Heart left ventricle (tissue), 16 donors: ENCODE results near the gene NEUROD2. TPM values are rescaled to one million over a fixed set of nuclear protein-coding genes. Genes with fewer than 3 reads are reported as not detected.
A peak's percentile ranks its signal among the peaks of the same experiment; 100 is the strongest.

Source experiments
- ATAC-seq, 4 donors: fragments of 200-7000 bp; cut with Tn5 transposase; one replicate each; pipeline ENCODE4 v1.9.1; 2020 to 2022; ENCODE audit warnings: moderate library complexity in 4 of 4, mild to moderate bottlenecking in 3 of 4, moderate number of reproducible peaks in 1 of 4
- DNase-seq, 5 donors: peaks; one replicate each; pipeline ENCODE4 v3.0.0-alpha.2; 2020
- H3K27ac ChIP-seq, 12 donors: fragments of 200-600 bp; sonication (generic) in 4 of 12; one replicate each; pipeline versions ENCODE4 v1.5.0 to v1.8.0; 2016 to 2022; ENCODE audit warnings: mild to moderate bottlenecking in 2 of 12
- H3K27me3 ChIP-seq, 9 donors: fragments of 200-600 bp; sonication (generic) in 2 of 9; one replicate each; pipeline versions ENCODE4 v1.5.1 to v1.8.0; 2016 to 2022; ENCODE audit warnings: mild to moderate bottlenecking in 3 of 9
- H3K36me3 ChIP-seq, 9 donors: fragments of 200-600 bp; sonication (generic) in 2 of 9; one replicate each; pipeline versions ENCODE4 v1.5.0 to v1.8.0; 2018 to 2022; ENCODE audit warnings: mild to moderate bottlenecking in 2 of 9
- H3K4me1 ChIP-seq, 12 donors: fragments of 200-600 bp; sonication (generic) in 4 of 12; one replicate each; pipeline versions ENCODE4 v1.5.0 to v1.8.0; 2016 to 2022; ENCODE audit warnings: mild to moderate bottlenecking in 3 of 12
- H3K4me3 ChIP-seq, 12 donors: fragments of 200-600 bp; sonication (generic) in 4 of 12; one replicate each; pipeline versions ENCODE4 v1.5.0 to v1.8.0; 2017 to 2022; ENCODE audit warnings: mild to moderate bottlenecking in 9 of 12, moderate library complexity in 4 of 12
- H3K9me3 ChIP-seq, 12 donors: fragments of 200-600 bp; sonication (generic) in 4 of 12; one replicate each; pipeline versions ENCODE4 v1.5.0 to v1.8.0; 2016 to 2022; ENCODE audit warnings: mild to moderate bottlenecking in 1 of 12
- POLR2A ChIP-seq, 2 donors: fragments of 450-650 bp; IDR thresholded peaks; one replicate each; pipeline ENCODE4 v1.6.1; 2017; ENCODE audit warnings: antibody characterized with exemption in 2 of 2, mild to moderate bottlenecking in 2 of 2, moderate library complexity in 2 of 2
- WGBS, 4 donors: extraction: QIAGEN DNeasy Blood & Tissue Kit in 2 of 4; methylation state at CpG; one replicate each; pipeline versions ENCODE4 v1.1.5 to v1.1.7; 2013 to 2018; 5-methylcytosine and 5-hydroxymethylcytosine counted together
- intact Hi-C, 10 donors: fragments of 100-400 bp; cut with DNase I; formaldehyde crosslinking; loops; one replicate each; pipeline versions ENCODE4 v1.11.1 to v1.14.2; 2022
- polyA plus RNA-seq, 2 donors: library from polyadenylated mRNA; stranded (reverse); fragments of 200-250 nt; gene quantifications; one replicate each; pipeline ENCODE4 v1.2.3, GENCODE V29; 2013
- total RNA-seq, 9 donors: library from RNA; depleted of rRNA in 2 of 9; stranded (reverse); fragments of >200 nt in 2 of 9; fragmentation: NEBNext Ultra II Directional in 3 of 9; extraction: Animal tissue kit (Norgen Biotek cat#: 25700) in 3 of 9; gene quantifications; one replicate each; pipeline versions ENCODE4 v1.1.0 to v1.2.4, GENCODE V29; 2016 to 2023
- TF ChIP-seq, protein P1 (sequence below), 12 donors: fragments of 200-600 bp; sonication (generic) in 4 of 12; IDR thresholded peaks; one replicate each; pipeline versions ENCODE4 v1.5.0 to v1.8.0; 2018 to 2022; ENCODE audit warnings: antibody characterized with exemption in 12 of 12, mild to moderate bottlenecking in 5 of 12
- donor health status: ischemic (EF 13 %, LVEDD 7.1; RV severe dilation, severe dysfunction).
- donor health status: healthy with polysubstance abuse.
- donor health status: DM: no; HTN: yes; CAD: no.
- donor health status: DM: no; HTN: no; CAD: no.
- donor health status: ischemic (EF 25% LVEDD 6.9; RV normal size, moderate dysfunction).
- donor health status: ischemic (EF 25% LVEDD 5.7; RV mildly dilated, moderate dysfunction).
- donor health status: healthy.
- donor health status: DM: yes; HTN: yes; CAD: no.
- donor health status: ischemic (EF 35%, LVEDD 5.7; RV mildly dilated, moderate dysfunction).
- donor health status: nonischemic (EF 11% LVEDD 7.7; RV severe dilation, severe dysfunction).
- donor health status: DM: yes; HTN: yes; CAD: no.
- donor health status: PGD.
- donor health status: ischemic (EF 29% LVEDD 5.4; RV normal size, mild dysfunction).
- donor health status: nonischemic (EF 23%, LVEDD 6.1; RV moderate dilation, normal function).

NEUROD2 gene
- total and polyA plus RNA-seq, 11 donors = not detected

DNA sequence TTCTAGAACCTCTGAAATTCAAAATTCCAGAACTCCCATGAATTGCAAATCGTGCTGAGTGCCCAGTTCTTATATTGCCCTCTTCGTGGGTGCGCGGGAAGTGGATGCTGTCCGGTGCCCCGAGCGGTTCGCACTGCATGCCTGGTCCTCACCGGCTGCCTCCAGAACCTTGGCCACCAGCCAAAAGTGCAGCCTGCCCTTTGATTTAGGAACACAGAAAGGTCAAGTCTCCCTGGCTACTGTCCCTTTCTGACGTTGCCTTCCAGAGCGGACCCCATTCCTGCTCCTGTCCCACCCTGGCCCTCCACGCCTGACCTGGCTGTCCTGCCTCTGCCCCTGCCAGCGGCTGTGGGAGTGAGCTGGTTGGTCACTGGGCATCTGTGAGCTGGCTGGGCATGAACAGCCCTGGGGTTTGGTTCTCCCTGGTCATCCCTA is 9.7 kb downstream of the NEUROD2 start:
- intact Hi-C loops = no loop called here
- ATAC-seq = peak in 1 of 4 donors; percentile 30
- peaks cover 57 to 100% (median 86%) of the 10 kb centered on the region in 9 donors for H3K27me3 ChIP-seq
- no peak overlapping the region for H3K4me3 ChIP-seq
- no peaks in the 10 kb centered on the region for H3K9me3 ChIP-seq
- DNase-seq = no peak
- TF ChIP-seq POLR2A (IDR thresholded peaks at IDR 0.05) = no peak
- TF ChIP-seq, protein P1, sequence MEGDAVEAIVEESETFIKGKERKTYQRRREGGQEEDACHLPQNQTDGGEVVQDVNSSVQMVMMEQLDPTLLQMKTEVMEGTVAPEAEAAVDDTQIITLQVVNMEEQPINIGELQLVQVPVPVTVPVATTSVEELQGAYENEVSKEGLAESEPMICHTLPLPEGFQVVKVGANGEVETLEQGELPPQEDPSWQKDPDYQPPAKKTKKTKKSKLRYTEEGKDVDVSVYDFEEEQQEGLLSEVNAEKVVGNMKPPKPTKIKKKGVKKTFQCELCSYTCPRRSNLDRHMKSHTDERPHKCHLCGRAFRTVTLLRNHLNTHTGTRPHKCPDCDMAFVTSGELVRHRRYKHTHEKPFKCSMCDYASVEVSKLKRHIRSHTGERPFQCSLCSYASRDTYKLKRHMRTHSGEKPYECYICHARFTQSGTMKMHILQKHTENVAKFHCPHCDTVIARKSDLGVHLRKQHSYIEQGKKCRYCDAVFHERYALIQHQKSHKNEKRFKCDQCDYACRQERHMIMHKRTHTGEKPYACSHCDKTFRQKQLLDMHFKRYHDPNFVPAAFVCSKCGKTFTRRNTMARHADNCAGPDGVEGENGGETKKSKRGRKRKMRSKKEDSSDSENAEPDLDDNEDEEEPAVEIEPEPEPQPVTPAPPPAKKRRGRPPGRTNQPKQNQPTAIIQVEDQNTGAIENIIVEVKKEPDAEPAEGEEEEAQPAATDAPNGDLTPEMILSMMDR (IDR thresholded peaks at IDR 0.05) = no peak
- WGBS, 4 donors = 5 to 6% (median 6%) methylated on average over 6 to 13 of the region's 13 CpGs
- H3K4me1 ChIP-seq = peaks cover 0 to 34% (median 17%) of the 10 kb centered on the region in 12 donors
- no peaks in the 10 kb centered on the region for H3K36me3 ChIP-seq
- no peak overlapping the region for H3K27ac ChIP-seq

DNA sequence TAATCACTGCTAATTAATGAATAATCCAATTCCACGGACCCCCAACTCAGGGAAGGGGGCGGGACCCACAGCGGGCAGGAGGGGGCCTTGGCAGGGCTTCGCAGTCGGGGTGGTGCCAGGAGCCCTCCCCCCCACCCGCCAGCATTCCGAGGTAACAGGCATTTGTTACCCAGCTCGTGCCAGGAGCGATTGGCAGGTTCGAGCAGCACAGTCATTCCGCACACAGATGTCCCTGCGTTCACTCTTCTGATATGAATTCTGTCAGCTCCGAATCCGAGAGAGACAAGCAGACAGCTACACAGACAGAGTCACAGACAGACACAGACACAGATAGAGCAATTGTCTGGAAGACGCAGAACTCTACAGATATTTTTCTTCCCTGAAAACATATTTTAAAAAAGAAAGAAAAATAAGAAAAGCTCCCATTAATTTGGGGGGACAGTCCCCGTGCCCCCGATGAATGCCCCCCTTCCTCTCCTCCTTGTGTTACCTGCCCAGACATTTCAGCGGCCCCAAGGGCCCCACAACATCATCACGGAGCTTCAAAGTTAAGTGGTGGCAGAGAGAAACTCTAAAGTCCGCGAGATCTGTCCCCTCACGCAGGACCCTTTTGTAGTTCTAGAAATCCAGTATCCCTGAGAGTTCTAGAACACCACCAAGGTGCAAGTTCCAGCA is 10.2 kb downstream of the NEUROD2 start:
- WGBS, 4 donors = 6 to 9% (median 8%) methylated on average over 15 to 22 of the region's 22 CpGs
- DNase-seq = no peak

GRCh38 chr17:39596543-39597267 is 11.0 kb downstream of the NEUROD2 start:
- intact Hi-C loops = no loop called here
- no peak for DNase-seq
- 2 to 4% (median 4%) methylated on average over 38 to 47 of the region's 47 CpGs for WGBS, 4 donors
- Histone ChIP-seq H3K9me3 (no peaks in the 10 kb centered on the region), H3K4me1 (peaks cover 0 to 34% (median 18%) of the 10 kb centered on the region in 12 donors), H3K27ac (no peak overlapping the region), H3K4me3 (no peak overlapping the region), H3K36me3 (no peaks in the 10 kb centered on the region), H3K27me3 (peaks cover 45 to 89% (median 77%) of the 10 kb centered on the region in 9 donors)
- no peak for TF ChIP-seq POLR2A (IDR thresholded peaks at IDR 0.05)
- TF ChIP-seq, protein P1 (IDR thresholded peaks at IDR 0.05) = no peak
- no peak for ATAC-seq

More for the DNA sequence above, 10.2 kb downstream of the NEUROD2 start:
- TF ChIP-seq, protein P1 (IDR thresholded peaks at IDR 0.05) = no peak
- TF ChIP-seq POLR2A (IDR thresholded peaks at IDR 0.05) = no peak
- intact Hi-C loops = no loop called here
- peaks cover 53 to 97% (median 81%) of the 10 kb centered on the region in 9 donors for H3K27me3 ChIP-seq
- no peak for ATAC-seq
- no peaks in the 10 kb centered on the region for H3K36me3 ChIP-seq
- H3K9me3 ChIP-seq = no peaks in the 10 kb centered on the region
- H3K27ac ChIP-seq = no peak overlapping the region
- no peak overlapping the region for H3K4me3 ChIP-seq
- H3K4me1 ChIP-seq = peaks cover 0 to 34% (median 17%) of the 10 kb centered on the region in 12 donors

DNA sequence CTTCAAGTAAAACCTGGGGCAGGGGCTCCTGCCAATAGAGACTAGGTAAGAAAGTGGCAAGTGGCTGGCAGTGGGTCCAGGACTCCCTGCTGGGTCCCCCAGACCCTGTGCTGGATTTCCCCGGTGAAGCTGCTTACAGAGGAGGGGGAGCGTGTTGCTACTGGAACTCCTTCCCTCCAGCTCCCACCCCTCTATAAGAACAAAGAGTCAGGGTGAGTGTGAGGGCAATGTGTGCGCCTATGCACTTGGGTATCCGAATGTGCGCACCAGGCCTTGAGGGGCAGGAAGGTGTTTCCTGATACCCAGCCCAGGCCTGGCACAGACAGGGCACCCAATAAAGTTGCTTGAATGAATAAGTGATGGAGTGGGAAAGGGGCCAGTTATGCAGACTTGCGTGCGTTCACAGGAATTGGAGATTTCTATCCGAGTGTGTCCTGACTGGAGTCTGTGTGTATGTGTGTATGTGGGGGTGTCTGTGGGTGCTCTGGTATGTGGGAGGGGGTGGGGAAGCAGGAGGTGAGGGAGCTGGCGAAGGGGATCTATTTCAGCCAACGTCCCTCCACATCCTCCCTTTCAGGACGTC is 11.7 kb downstream of the NEUROD2 start:
- peaks cover 0 to 34% (median 18%) of the 10 kb centered on the region in 12 donors for H3K4me1 ChIP-seq
- no peak overlapping the region for H3K4me3 ChIP-seq
- 7 to 15% (median 12%) methylated on average over 11 of the region's 11 CpGs for WGBS, 4 donors
- H3K27me3 ChIP-seq = peaks cover 38 to 82% (median 70%) of the 10 kb centered on the region in 9 donors
- no peaks in the 10 kb centered on the region for H3K9me3 ChIP-seq
- intact Hi-C loops = no loop called here
- DNase-seq (no peak), ATAC-seq (no peak)
- no peak for TF ChIP-seq POLR2A (IDR thresholded peaks at IDR 0.05)
- TF ChIP-seq, protein P1 (IDR thresholded peaks at IDR 0.05) = no peak
- H3K27ac ChIP-seq = no peak overlapping the region
- no peaks in the 10 kb centered on the region for H3K36me3 ChIP-seq
